Measurements from ENCODE around the gene MTRF1.
"Not testable (repeated sequence)": the region's sequence is repeated elsewhere in the genome, so short reads cannot be mapped to it uniquely, and the experiment has no call there.

MTRF1 gene

GRCh38 chr13:41177616-41178015, 85.8 kb downstream of the MTRF1 start:
- no peak for DNase-seq (ENCODE audit: low read depth)

GRCh38 chr13:41175576-41175975, 87.8 kb downstream of the MTRF1 start:
- DNase-seq (ENCODE audit: low read depth) = not testable (repeated sequence)
